ENCODE measurements around the gene TLR10.
A peak's percentile ranks its signal among the peaks of the same experiment; 100 is the strongest.
"Not testable (repeated sequence)": the region's sequence is repeated elsewhere in the genome, so short reads cannot be mapped to it uniquely, and the experiment has no call there.

The TLR10 gene

GRCh38 chr4:38800961-38801450, 18.2 kb upstream of the TLR10 start:
- no peak for DNase-seq

- no peak for DNase-seq
These were observed 17.6 kb upstream of the TLR10 start for GRCh38 chr4:38800366-38800765.

- no peak for DNase-seq
These were observed 12.3 kb upstream of the TLR10 start for GRCh38 chr4:38795087-38795486.

GRCh38 chr4:38794051-38794450, 11.3 kb upstream of the TLR10 start:
- DNase-seq = no peak

DNA sequence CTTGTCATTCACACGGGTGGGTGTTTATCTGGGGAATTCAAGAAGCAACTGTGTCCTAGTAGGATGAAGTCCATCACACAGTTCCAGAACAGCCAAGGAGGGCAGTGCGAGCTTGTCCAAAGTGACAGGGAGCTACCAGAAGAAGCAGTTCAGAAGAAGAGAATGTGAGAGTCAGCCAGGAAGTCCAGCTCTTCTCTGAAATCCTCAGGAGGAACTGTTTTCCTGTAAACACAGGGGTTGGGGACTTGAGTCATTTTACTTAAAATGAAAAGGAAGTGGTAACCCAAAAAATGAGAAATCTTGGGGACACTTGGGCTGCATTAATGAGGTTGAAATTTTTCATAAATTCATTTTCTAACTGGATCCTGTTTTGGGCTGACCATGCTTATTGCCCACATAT, 8.2 kb upstream of the TLR10 start:
- DNase-seq = no peak

GRCh38 chr4:38788317-38788716, 5.5 kb upstream of the TLR10 start:
- DNase-seq = no peak

DNA sequence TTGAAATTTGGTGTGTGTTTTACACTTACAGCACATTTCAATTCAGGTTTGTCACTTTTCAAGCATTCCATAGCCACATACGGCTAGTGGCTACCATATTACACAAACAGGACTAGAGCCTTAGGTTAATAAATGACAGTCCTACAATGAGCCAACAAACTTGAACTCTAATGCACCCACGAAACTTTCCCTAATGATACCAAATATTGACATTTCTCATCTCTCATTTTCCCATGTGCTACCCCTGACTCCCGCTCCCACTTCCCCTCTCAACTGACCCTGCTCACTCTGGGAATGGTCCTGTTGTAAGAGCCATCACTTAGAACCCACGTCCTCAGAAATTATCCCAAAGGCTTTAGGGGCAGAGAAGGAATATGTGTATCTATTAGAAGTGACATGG, 4.9 kb upstream of the TLR10 start:
- no peak for DNase-seq

DNA sequence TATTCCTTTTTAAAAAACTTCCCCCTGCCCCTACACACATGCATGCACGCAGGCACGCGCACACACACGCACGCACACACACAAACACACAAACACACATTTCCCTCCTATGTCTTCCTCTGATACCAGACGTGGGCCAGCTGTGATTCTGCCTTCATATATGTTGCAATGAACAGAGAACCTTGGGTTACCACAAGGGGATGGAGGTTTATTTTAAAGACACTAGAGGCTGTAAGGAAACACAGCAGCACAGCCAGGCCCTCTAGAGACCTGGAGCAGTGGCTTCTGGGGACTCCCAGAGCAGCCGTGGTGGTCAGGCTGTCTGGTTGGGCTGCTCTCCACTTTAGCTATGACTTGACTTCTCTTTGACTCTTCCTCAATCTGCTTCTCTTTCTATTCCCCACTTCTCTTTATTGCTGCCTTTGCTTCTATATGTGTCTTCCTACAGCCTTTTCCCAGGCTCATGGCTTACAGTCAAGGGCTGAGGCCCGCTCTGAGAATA, 3.2 kb upstream of the TLR10 start:
- DNase-seq = peak in 1 of 5 experiments; percentile 7

DNA sequence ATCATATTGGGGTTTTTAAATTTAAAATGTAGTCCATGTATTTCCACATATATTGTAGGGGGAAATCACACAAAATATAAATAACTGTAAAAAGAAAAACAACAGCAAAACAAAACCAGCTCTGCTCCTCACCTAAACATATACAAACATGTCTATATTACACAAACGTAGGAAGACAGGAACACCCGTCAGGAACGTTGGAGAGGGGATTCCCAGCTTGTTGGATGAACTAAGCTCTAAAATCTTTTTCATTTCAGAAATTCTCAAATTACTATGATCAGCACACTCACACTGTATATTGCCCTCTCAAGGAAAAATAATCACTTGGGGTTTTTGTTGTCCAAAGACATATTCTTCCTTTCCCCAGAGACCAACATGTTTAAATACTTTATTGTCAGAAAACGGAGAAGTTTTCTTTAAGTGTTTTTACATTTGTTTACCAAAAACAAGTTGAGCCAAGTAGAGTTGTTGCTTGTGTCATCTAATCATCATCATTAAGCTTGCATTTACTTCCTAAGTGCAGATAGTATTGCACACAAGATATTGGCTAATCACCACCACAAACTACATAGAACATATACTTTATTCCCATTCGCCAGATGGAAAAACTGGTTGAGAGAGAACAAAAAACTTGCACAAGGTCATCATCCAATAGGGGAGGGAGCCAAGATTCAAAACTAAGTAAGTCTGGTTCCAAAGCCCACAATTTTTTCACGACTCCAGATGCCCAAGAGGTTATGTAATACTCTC, 2.4 kb upstream of the TLR10 start:
- no peak for DNase-seq

GRCh38 chr4:38784141-38784540, 1.4 kb upstream of the TLR10 start:
- no peak for DNase-seq

- no peak for DNase-seq
These were observed 295 bp upstream of the TLR10 start for GRCh38 chr4:38783109-38783460.

DNA sequence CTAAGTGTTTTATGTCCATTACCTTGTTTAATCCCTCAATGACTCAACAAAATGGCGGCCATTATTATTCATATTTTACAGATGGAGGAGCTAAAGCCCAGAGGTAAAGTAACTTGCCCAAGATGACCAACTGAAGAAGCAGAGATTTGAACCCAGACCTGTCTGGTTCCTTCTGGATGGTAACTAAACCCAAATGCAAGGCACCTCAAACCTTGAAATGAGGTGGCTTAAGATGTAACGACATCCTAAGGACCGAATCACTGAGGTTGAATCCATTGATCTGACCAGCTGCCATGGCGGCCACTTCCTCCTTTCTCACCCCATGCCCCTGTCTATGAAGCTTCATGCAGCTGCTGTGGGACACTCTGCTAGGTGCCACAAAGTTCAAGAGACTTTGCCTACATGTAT, 932 bp downstream of the TLR10 start:
- no peak for DNase-seq

DNA sequence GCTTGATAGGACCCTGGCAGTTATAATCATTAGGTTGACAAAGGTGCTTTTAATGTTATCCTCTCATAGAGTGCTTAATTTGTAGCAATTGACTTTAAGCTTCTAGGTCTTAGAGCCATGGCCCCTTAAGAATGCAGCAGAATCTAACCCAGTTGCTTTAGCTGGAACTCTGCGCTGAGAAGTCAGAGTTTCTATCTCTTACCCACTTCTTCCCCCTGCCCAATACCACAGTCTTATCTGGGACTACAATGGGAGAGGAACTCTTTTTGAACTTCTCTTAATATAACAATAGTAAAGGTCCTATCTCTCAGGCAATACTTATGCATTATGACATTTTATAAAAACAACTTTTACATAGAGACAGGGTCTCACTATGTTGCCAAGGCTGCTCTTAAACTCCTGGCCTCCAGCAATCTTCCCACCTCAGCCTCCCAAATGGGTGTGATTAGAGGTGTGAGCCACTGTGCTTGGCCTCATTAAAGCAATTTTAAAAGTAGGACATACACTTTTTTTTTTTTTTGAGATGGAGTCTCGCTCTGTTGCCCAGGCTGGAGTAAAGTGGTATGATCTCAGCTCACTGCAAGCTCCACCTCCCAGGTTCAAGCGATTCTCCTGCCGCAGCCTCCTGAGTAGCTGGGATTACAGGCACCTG, 1.8 kb downstream of the TLR10 start:
- DNase-seq = no peak

GRCh38 chr4:38779790-38780189, 3.0 kb downstream of the TLR10 start:
- no peak for DNase-seq

DNA sequence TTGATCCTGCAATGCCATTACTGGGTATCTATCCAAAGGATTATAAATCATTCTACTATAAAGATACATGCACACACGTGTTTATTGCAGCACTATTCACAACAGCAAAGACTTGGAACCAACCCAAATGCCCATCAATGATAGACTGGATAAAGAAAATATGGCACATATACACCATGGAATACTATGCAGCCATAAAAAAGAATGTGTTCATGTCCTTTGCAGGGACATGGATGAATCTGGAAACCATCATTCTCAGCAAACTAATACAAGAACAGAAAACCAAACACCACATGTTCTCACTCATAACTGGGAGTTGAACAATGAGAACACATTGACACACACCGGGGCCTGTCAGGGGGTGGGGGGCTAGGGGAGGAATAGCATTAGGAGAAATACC, 4.9 kb downstream of the TLR10 start:
- not testable (repeated sequence) for DNase-seq

- DNase-seq = no peak
These were observed 7.5 kb downstream of the TLR10 start for GRCh38 chr4:38775326-38775725.

GRCh38 chr4:38774181-38774955, 8.4 kb downstream of the TLR10 start:
- DNase-seq = no peak

- not testable (repeated sequence) for DNase-seq
These were observed 12.5 kb downstream of the TLR10 start for GRCh38 chr4:38770281-38770680.

GRCh38 chr4:38769857-38770256, 12.9 kb downstream of the TLR10 start:
- DNase-seq = no peak

- DNase-seq = no peak
These were observed 13.3 kb downstream of the TLR10 start for GRCh38 chr4:38769441-38769840.

DNA sequence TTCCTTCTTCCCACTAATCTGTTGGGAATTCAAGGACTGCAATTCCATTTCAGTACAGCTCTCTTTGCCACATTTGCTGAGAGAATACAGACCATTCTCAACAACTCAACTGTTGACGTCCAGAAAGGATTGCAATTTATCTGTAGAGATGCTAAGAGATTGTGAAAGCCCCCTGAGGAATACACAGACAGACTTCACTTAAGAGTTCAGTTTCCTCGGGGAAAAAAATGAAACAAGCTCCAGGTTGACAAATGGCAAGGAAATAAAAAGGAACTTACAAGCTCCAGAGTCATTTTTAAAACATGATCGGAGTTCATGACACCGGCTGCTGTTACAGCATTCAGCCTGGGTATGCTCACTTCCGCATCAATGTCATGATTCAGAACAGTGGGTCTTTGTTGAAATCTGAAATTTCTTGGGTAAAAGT, 13.8 kb downstream of the TLR10 start:
- no peak for DNase-seq

GRCh38 chr4:38766940-38767339, 15.8 kb downstream of the TLR10 start:
- not testable (repeated sequence) for DNase-seq

DNA sequence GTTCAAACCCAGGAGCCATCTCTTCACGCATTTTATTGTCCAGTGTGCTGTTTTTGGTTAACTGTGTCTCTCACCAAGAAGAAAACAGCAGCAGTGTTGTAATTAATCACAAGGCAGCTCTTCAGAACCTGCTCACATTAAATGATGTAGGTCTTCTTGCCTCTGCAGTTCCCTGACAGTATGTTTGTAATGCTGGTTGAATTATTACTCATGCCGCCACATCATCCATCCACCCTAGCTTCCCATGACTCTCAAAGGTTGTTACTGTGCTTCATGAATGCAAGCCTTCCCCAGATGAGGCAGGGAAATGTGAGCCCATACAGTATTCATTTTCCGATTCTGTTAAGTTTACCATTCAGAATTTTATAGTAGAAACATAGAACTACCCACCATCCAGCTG, 17.4 kb downstream of the TLR10 start:
- no peak for DNase-seq

Measured in T-helper 2 cell (primary cell).